Endothelial cell of umbilical vein (primary cell): Measurements from ENCODE around the gene SH3GL1. TPM values are rescaled to one million over a fixed set of nuclear protein-coding genes. Genes with fewer than 3 reads are reported as not detected.

Source experiments
- BruUV-seq: library from RNA; stranded (reverse); fragments of 400-500 nt; replicated peaks from 2 replicates; lab custom pipeline; 2021; lab: Mats Ljungman, UMichigan
- CTCF ChIA-PET: fragments of 300-600, 350-600 bp; sonication (Branson Sonifier 250); formaldehyde crosslinking; loops from one replicate; lab custom pipeline; 2021; ENCODE audit warnings: antibody characterized with exemption, inconsistent platforms; lab: Charles Lee
- POLR2A ChIA-PET: fragments of 300-600, 350-600 bp; sonication (Branson Sonifier 250); formaldehyde crosslinking; loops from one replicate; lab custom pipeline; 2021; ENCODE audit warnings: antibody characterized with exemption, inconsistent platforms; lab: Charles Lee
- DNase-seq: peaks from one replicate; pipeline ENCODE4 v3.0.0-alpha.2; 2011; ENCODE audit warnings: low read depth, low spot score
- FAIRE-seq: peaks from 2 replicates; lab custom pipeline; 2011; peaks lifted over from hg19 to GRCh38; lab: Jason Lieb, UNC
- H2AFZ ChIP-seq: 2 replicates; pipeline ENCODE4 v1.6.0; 2012; ENCODE audit warnings: low read depth, low read length, control low read depth, inconsistent platforms
- H3K27ac ChIP-seq: 2 replicates; pipeline ENCODE4 v1.5.1; 2011; ENCODE audit warnings: low read depth, mild to moderate bottlenecking, control low read depth, low read length, moderate library complexity; ENCODE audit not compliant: insufficient read depth
- H3K27me3 ChIP-seq, 2 experiments: 2 replicates each; pipeline versions ENCODE4 v1.6.0 to v1.6.1; 2011; ENCODE audit warnings: low read length in 2 of 2, mixed read lengths in 1 of 2; ENCODE audit not compliant: control insufficient read depth in 2 of 2, insufficient read depth in 2 of 2
- H3K36me3 ChIP-seq, 2 experiments: 2 replicates in 1 of 2; 3 replicates in 1 of 2; pipeline ENCODE4 v1.5.1; 2011; ENCODE audit warnings: low read length in 2 of 2, mild to moderate bottlenecking in 1 of 2, moderate library complexity in 1 of 2; ENCODE audit not compliant: control insufficient read depth in 2 of 2, insufficient read depth in 2 of 2; ENCODE audit errors: extremely low read depth in 1 of 2
- H3K4me1 ChIP-seq: 3 replicates; pipeline ENCODE4 v1.5.1; 2011; ENCODE audit warnings: mild to moderate bottlenecking, low read length; ENCODE audit not compliant: control insufficient read depth, insufficient read depth; ENCODE audit errors: extremely low read depth
- H3K4me2 ChIP-seq: 2 replicates; pipeline ENCODE4 v1.6.1; 2011; ENCODE audit warnings: low read length, control low read depth, mixed read lengths; ENCODE audit not compliant: insufficient read depth
- H3K4me3 ChIP-seq, 3 experiments: fragments of 200-600 bp in 1 of 3; sonication (generic), shearing (Covaris generic) in 1 of 3; replicated peaks in 1 of 3; 2 replicates each; pipeline ENCODE4 v1.5.1; 2011 to 2016; ENCODE audit warnings: control low read depth in 3 of 3, low read length in 3 of 3, mild to moderate bottlenecking in 2 of 3, inconsistent platforms in 1 of 3, low read depth in 1 of 3, moderate library complexity in 1 of 3; ENCODE audit not compliant: insufficient read depth in 1 of 3
- H3K79me2 ChIP-seq: 2 replicates; pipeline ENCODE4 v1.6.0; 2012; ENCODE audit warnings: low read length, inconsistent platforms; ENCODE audit not compliant: control insufficient read depth, insufficient read depth
- H3K9ac ChIP-seq: replicated peaks from 2 replicates; pipeline ENCODE3; 2011; ENCODE audit warnings: low read length, control low read depth; ENCODE audit not compliant: insufficient read depth; ENCODE audit errors: extremely low read depth
- H3K9me1 ChIP-seq: replicated peaks from 3 replicates; pipeline ENCODE4 v1.6.0; 2011; ENCODE audit warnings: mild to moderate bottlenecking, low read length; ENCODE audit not compliant: control insufficient read depth, insufficient read depth; ENCODE audit errors: extremely low read depth
- H3K9me3 ChIP-seq: replicated peaks from 2 replicates; pipeline ENCODE4 v1.5.1; 2012; ENCODE audit warnings: low read length, inconsistent platforms; ENCODE audit not compliant: control insufficient read depth, insufficient read depth
- H4K20me1 ChIP-seq: replicated peaks from 2 replicates; pipeline ENCODE3; 2011; ENCODE audit warnings: mild to moderate bottlenecking, low read length; ENCODE audit not compliant: control insufficient read depth, insufficient read depth; ENCODE audit errors: extremely low read depth
- CTCF ChIP-seq, 2 donors: IDR thresholded peaks; 1 replicate in 1 of 2; 2 replicates in 1 of 2; pipeline ENCODE4 v1.5.1; 2011; ENCODE audit warnings: low read length in 2 of 2, mild to moderate bottlenecking in 2 of 2, moderate library complexity in 2 of 2, control low read depth in 1 of 2, inconsistent platforms in 1 of 2, low read depth in 1 of 2; ENCODE audit not compliant: insufficient read depth in 1 of 2; ENCODE audit errors: extremely low read depth in 1 of 2
- EZH2 ChIP-seq: IDR thresholded peaks from 2 replicates; pipeline ENCODE4 v1.6.1; 2012; ENCODE audit warnings: borderline replicate concordance, low read depth, mild to moderate bottlenecking, moderate library complexity, low read length, inconsistent platforms; ENCODE audit not compliant: severe bottlenecking
- FOS ChIP-seq: IDR thresholded peaks from 2 replicates; pipeline ENCODE4 v1.6.1; 2011; ENCODE audit warnings: mild to moderate bottlenecking, low read length, moderate library complexity, borderline replicate concordance; ENCODE audit not compliant: insufficient read depth
- GATA2 ChIP-seq: IDR thresholded peaks from 2 replicates; pipeline ENCODE4 v1.7.0; 2011; ENCODE audit warnings: low read depth, mild to moderate bottlenecking, moderate library complexity, mixed read lengths, low read length; ENCODE audit not compliant: insufficient read length, insufficient read depth
- JUN ChIP-seq: IDR thresholded peaks from 2 replicates; pipeline ENCODE4 v1.6.1; 2011; ENCODE audit warnings: borderline replicate concordance, low read depth; ENCODE audit not compliant: insufficient read length, insufficient read depth
- MAX ChIP-seq: IDR thresholded peaks from 2 replicates; pipeline ENCODE4 v1.6.1; 2011; ENCODE audit not compliant: insufficient read depth, insufficient read length
- MYC ChIP-seq: IDR thresholded peaks from one replicate; pipeline ENCODE4 v1.6.1; 2011; ENCODE audit warnings: mild to moderate bottlenecking, low read depth, low read length
- POLR2A ChIP-seq: IDR thresholded peaks from 2 replicates; pipeline ENCODE4 v1.6.1; 2012; ENCODE audit warnings: low read depth, mild to moderate bottlenecking, control low read depth, low read length
- POLR2AphosphoS5 ChIP-seq: IDR thresholded peaks from 2 replicates; pipeline ENCODE4 v1.6.1; 2012; ENCODE audit warnings: low read depth, mild to moderate bottlenecking, control low read depth, low read length, moderate library complexity; ENCODE audit not compliant: insufficient read depth
- dilution Hi-C: fragments of 300-500 bp; cut with MboI; formaldehyde crosslinking; loops from one replicate; pipeline ENCODE4 v1.15.0; 2019; ENCODE audit warnings: low sequenced_read_pairs; ENCODE audit not compliant: extremely low pct_ligation_motif_present
- intact Hi-C: fragments of 100-400 bp; cut with micrococcal nuclease; formaldehyde crosslinking; loops from one replicate; pipeline ENCODE4 v1.10.0; 2022
- polyA plus RNA-seq, 4 experiments: library from polyadenylated mRNA; depleted of rRNA in 3 of 4; stranded (reverse) in 3 of 4; unstranded in 1 of 4; fragments of >200 nt; gene quantifications; 2 replicates each; pipeline versions ENCODE4 v1.2.1 to v1.2.3, GENCODE V29; 2011 to 2012; ENCODE audit warnings: missing spikeins in 1 of 4
- total RNA-seq: library from RNA; stranded (reverse); gene quantifications from 2 replicates; pipeline ENCODE4 v1.2.3, GENCODE V29; 2021

SH3GL1 gene
- total and polyA plus RNA-seq, 2 donors (not counting 3 experiments of a cell fraction or from before 2014, with no cell fraction given), result 143 to 145 TPM

GRCh38 chr19:4432918-4433506 lies 32.7 kb upstream of the SH3GL1 start:
- H2AFZ ChIP-seq, result no peak overlapping the region
- no peak overlapping the region for H3K4me3 ChIP-seq
- no TSS peak for BruUV-seq
- dilution Hi-C loops (no loop called here), intact Hi-C loops (no loop called here)
- H3K9me1 ChIP-seq, result no peaks in the 10 kb centered on the region
- H3K27me3 ChIP-seq, result no peaks in the 10 kb centered on the region
- no peak for TF ChIP-seq MYC
- H4K20me1 ChIP-seq, result no peaks in the 10 kb centered on the region
- peaks cover 5 to 17% of the 10 kb centered on the region in 2 experiments for H3K36me3 ChIP-seq
- H3K79me2 ChIP-seq, result no peaks in the 10 kb centered on the region
- DNase-seq, result no peak
- no peak overlapping the region for H3K27ac ChIP-seq
- H3K4me2 ChIP-seq, result no peak overlapping the region
- H3K9ac ChIP-seq, result no peak overlapping the region
- ChIA-PET POLR2A (no interaction called here), CTCF (no interaction called here)
- no peak for FAIRE-seq
- H3K9me3 ChIP-seq, result no peaks in the 10 kb centered on the region
- no peaks in the 10 kb centered on the region for H3K4me1 ChIP-seq

- no peak overlapping the region for H3K9ac ChIP-seq
- DNase-seq (no peak), FAIRE-seq (no peak)
- H3K27ac ChIP-seq, result no peak overlapping the region
- no TSS peak for BruUV-seq
- H3K36me3 ChIP-seq, result peaks cover 5 to 17% of the 10 kb centered on the region in 2 experiments
- TF ChIP-seq GATA2 (no peak), EZH2 (no peak), MAX (no peak), FOS (no peak), POLR2AphosphoS5 (no peak), CTCF (IDR thresholded peaks at IDR 0.05; ENCODE audit: extremely low read depth in 1 of 2, insufficient read depth in 1 of 2, low read depth in 1 of 2, low read length in 2 of 2) (no peak), POLR2A (no peak), JUN (no peak), MYC (no peak)
- POLR2A ChIA-PET, result no interaction called here
- H3K9me1 ChIP-seq, result no peaks in the 10 kb centered on the region
- H3K4me2 ChIP-seq, result no peak overlapping the region
- no peaks in the 10 kb centered on the region for H4K20me1 ChIP-seq
- no peaks in the 10 kb centered on the region for H3K79me2 ChIP-seq
- CTCF ChIA-PET, result no interaction called here
- no peaks in the 10 kb centered on the region for H3K4me1 ChIP-seq
- intact Hi-C loops (no loop called here), dilution Hi-C loops (no loop called here)
- no peaks in the 10 kb centered on the region for H3K9me3 ChIP-seq
- H2AFZ ChIP-seq, result no peak overlapping the region
- no peak overlapping the region for H3K4me3 ChIP-seq
- no peaks in the 10 kb centered on the region for H3K27me3 ChIP-seq
These were observed 31.7 kb upstream of the SH3GL1 start for GRCh38 chr19:4431808-4432674.
